Spleen (tissue), 11 donors: ENCODE measurements around the gene RAMP1. TPM values are rescaled to one million over a fixed set of nuclear protein-coding genes. Genes with fewer than 3 reads are reported as not detected.
A peak's percentile ranks its signal among the peaks of the same experiment; 100 is the strongest.

Experiments
- DNase-seq: peaks from one replicate; pipeline ENCODE4 v3.0.0-alpha.2; 2020
- H3K27ac ChIP-seq, 8 donors: fragments of 200-600 bp; sonication (generic) in 7 of 8; 1 replicate in 4 of 8; 2 replicates in 4 of 8; pipeline versions ENCODE4 v1.5.0 to v1.8.0; 2016 to 2021; ENCODE audit warnings: inconsistent platforms in 4 of 8, mild to moderate bottlenecking in 4 of 8, moderate library complexity in 1 of 8
- H3K27me3 ChIP-seq, 7 donors: fragments of 200-600 bp; sonication (generic) in 6 of 7; replicated peaks in 1 of 7; 1 replicate in 4 of 7; 2 replicates in 3 of 7; pipeline versions ENCODE4 v1.5.0 to v1.8.0; 2016 to 2021; ENCODE audit warnings: inconsistent platforms in 3 of 7, mild to moderate bottlenecking in 1 of 7
- H3K36me3 ChIP-seq, 6 donors: fragments of 200-600 bp; sonication (generic) in 5 of 6; 1 replicate in 4 of 6; 2 replicates in 2 of 6; pipeline versions ENCODE4 v1.5.0 to v1.8.0; 2016 to 2021; ENCODE audit warnings: inconsistent platforms in 2 of 6
- H3K4me1 ChIP-seq, 6 donors: fragments of 200-600 bp; sonication (generic) in 5 of 6; 1 replicate in 3 of 6; 2 replicates in 3 of 6; pipeline versions ENCODE4 v1.5.0 to v1.8.0; 2016 to 2021; ENCODE audit warnings: inconsistent platforms in 3 of 6
- H3K4me3 ChIP-seq, 8 donors: fragments of 200-600 bp; sonication (generic) in 7 of 8; 1 replicate in 4 of 8; 2 replicates in 4 of 8; pipeline versions ENCODE4 v1.5.0 to v1.8.0; 2016 to 2021; ENCODE audit warnings: inconsistent platforms in 4 of 8, mild to moderate bottlenecking in 4 of 8, moderate library complexity in 2 of 8
- H3K9me3 ChIP-seq, 8 donors: fragments of 200-600 bp; sonication (generic) in 7 of 8; 1 replicate in 4 of 8; 2 replicates in 4 of 8; pipeline versions ENCODE4 v1.5.0 to v1.8.0; 2016 to 2021; ENCODE audit warnings: inconsistent platforms in 4 of 8
- POLR2A ChIP-seq, 3 donors: fragments of 450-650 bp; IDR thresholded peaks; one replicate each; pipeline ENCODE4 v1.5.1; 2017; ENCODE audit warnings: antibody characterized with exemption in 3 of 3, mild to moderate bottlenecking in 1 of 3
- POLR2AphosphoS5 ChIP-seq, 3 donors: sonication (generic); formaldehyde crosslinking; IDR thresholded peaks; one replicate each; pipeline ENCODE4 v1.5.1; 2017; ENCODE audit warnings: antibody characterized with exemption in 3 of 3
- WGBS, 5 donors: extraction: QIAGEN DNeasy Blood & Tissue Kit in 3 of 5; methylation state at CpG; one replicate each; pipeline versions ENCODE4 v1.1.5 to v1.1.7; 2013 to 2018; 5-methylcytosine and 5-hydroxymethylcytosine counted together
- intact Hi-C: fragments of 100-400 bp; cut with DNase I; formaldehyde crosslinking; loops from one replicate; pipeline ENCODE4 v1.15.0; 2023; ENCODE audit warnings: low total_unique reads
- polyA plus RNA-seq, 3 donors: library from polyadenylated mRNA; stranded (reverse); fragments of 200-250 nt; gene quantifications; one replicate each; pipeline ENCODE4 v1.2.1, GENCODE V29; 2013
- total RNA-seq, 7 donors: library from RNA; depleted of rRNA in 3 of 7; stranded (reverse); fragments of >200 nt in 3 of 7; fragmentation: NEBNext Ultra II Directional in 4 of 7; extraction: Animal tissue kit (Norgen Biotek cat#: 25700) in 4 of 7; gene quantifications; one replicate each; pipeline versions ENCODE4 v1.1.0 to v1.2.1, GENCODE V29; 2016 to 2021
- TF ChIP-seq, protein P1 (sequence below), 11 experiments: fragments of 200-600 bp in 7 of 11; fragments of 450-650 bp in 4 of 11; sonication (generic) in 4 of 11; IDR thresholded peaks in 8 of 11; conservative IDR thresholded peaks in 3 of 11; 1 replicate in 7 of 11; 2 replicates in 4 of 11; pipeline versions ENCODE4 v1.4.0 to v1.8.0; 2016 to 2021; ENCODE audit warnings: antibody characterized with exemption in 11 of 11, inconsistent platforms in 4 of 11, mild to moderate bottlenecking in 1 of 11
- donor health status: healthy with polysubstance abuse.
- donor health status: DM: no; HTN: no; CAD: no; lungs with moderate emphysema.
- donor health status: DM: no; HTN: no; CAD: no.
- donor health status: Bipolar disorder and iron deficiency.
- donor health status: healthy.
- donor health status: DM: no; HTN: no; CAD: no.
- donor health status: DM: yes; HTN: yes; CAD: no.

The RAMP1 gene
- total and polyA plus RNA-seq, 10 donors: 4.5 to 44.5 (median 9.5) TPM

DNA sequence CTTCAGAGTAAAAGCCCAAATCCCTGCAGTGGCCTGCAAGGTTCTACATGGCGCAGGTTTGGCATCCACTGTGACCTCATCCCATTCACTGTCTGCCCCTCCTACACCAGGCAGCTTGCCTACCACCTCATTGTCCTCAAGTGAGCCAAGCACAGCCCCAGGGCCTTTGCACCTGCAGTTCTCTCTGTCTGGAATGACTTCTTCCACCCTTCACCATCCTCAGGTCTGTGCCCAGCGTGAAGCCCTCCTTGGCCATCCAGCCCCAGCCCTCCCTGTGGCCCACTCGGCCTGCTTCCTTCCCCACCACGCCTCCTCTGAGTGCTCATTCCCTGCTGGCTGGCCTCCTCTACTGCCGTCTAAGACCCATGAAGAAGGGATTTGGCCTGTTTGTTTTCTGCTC lies 74.8 kb downstream of the RAMP1 start:
- Histone ChIP-seq H3K27me3 (no peaks in the 10 kb centered on the region), H3K27ac (no peak overlapping the region), H3K4me1 (peaks cover 0 to 4% (median 0%) of the 10 kb centered on the region in 6 donors), H3K36me3 (no peaks in the 10 kb centered on the region), H3K4me3 (no peak overlapping the region), H3K9me3 (peaks cover 0 to 9% (median 0%) of the 10 kb centered on the region in 8 donors)
- intact Hi-C loops: no loop called here
- TF ChIP-seq, protein P1, sequence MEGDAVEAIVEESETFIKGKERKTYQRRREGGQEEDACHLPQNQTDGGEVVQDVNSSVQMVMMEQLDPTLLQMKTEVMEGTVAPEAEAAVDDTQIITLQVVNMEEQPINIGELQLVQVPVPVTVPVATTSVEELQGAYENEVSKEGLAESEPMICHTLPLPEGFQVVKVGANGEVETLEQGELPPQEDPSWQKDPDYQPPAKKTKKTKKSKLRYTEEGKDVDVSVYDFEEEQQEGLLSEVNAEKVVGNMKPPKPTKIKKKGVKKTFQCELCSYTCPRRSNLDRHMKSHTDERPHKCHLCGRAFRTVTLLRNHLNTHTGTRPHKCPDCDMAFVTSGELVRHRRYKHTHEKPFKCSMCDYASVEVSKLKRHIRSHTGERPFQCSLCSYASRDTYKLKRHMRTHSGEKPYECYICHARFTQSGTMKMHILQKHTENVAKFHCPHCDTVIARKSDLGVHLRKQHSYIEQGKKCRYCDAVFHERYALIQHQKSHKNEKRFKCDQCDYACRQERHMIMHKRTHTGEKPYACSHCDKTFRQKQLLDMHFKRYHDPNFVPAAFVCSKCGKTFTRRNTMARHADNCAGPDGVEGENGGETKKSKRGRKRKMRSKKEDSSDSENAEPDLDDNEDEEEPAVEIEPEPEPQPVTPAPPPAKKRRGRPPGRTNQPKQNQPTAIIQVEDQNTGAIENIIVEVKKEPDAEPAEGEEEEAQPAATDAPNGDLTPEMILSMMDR (IDR thresholded peaks at IDR 0.05 in 8 of 11, conservative IDR thresholded peaks at IDR 0.05 in 3 of 11): no peak
- TF ChIP-seq POLR2A (IDR thresholded peaks at IDR 0.05): no peak
- no peak for TF ChIP-seq POLR2AphosphoS5 (IDR thresholded peaks at IDR 0.05)
- 89 to 94% (median 91%) methylated on average over 5 of the region's 5 CpGs for WGBS, 5 donors
- peak; percentile 54 for DNase-seq

DNA sequence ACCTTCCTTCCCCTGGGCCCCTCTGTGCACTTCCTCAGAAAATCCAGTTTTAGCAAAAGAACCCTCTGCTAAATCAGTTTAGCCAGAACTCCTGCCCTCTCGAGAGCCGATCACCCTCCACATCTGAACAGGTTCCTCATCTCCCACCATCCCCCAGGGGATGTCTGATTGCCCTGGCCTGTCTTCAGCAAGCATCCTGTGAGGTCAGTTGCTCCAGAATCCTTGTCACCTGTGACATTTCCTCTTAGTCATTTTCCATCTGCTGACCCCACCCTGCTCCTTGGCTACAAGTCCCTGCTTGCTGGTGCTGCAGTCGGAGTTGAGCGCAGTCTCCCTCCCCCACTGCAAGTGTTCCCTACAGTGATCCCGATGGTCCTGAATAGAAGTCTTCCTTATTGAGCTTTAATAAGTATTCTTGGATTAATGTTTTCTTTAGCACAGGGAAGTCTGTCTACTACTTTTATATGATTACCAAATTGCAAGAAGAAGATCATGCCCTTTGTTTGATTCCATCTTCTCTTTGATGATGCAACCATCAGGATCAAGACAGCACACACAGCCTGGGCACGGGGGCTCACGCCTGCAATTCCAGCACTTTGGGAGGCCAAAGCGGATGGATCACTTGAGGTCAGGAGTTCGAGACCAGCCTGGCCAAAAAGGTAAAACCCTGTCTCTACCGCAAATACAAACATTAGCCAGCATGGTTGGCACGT lies 76.5 kb downstream of the RAMP1 start:
- intact Hi-C loops: no loop called here
- 76 to 81% (median 78%) methylated on average over 11 of the region's 11 CpGs for WGBS, 5 donors
- DNase-seq: peak; percentile 42

GRCh38 chr2:237939251-237939650 lies 79.8 kb downstream of the RAMP1 start:
- TF ChIP-seq POLR2A (IDR thresholded peaks at IDR 0.05) (no peak), POLR2AphosphoS5 (IDR thresholded peaks at IDR 0.05) (no peak)
- TF ChIP-seq, protein P1 (IDR thresholded peaks at IDR 0.05 in 8 of 11, conservative IDR thresholded peaks at IDR 0.05 in 3 of 11): no peak
- H3K36me3 ChIP-seq: no peaks in the 10 kb centered on the region
- intact Hi-C loops: no loop called here
- no peak for DNase-seq
- peaks cover 0 to 9% (median 0%) of the 10 kb centered on the region in 7 donors for H3K27me3 ChIP-seq
- H3K27ac ChIP-seq: no peak overlapping the region
- H3K4me1 ChIP-seq: peaks cover 0 to 24% (median 12%) of the 10 kb centered on the region in 6 donors
- H3K9me3 ChIP-seq: peaks cover 0 to 9% (median 7%) of the 10 kb centered on the region in 8 donors
- no peak overlapping the region for H3K4me3 ChIP-seq

More for the DNA sequence above, 76.5 kb downstream of the RAMP1 start:
- Histone ChIP-seq H3K27me3 (no peaks in the 10 kb centered on the region), H3K9me3 (peaks cover 0 to 2% (median 0%) of the 10 kb centered on the region in 8 donors), H3K4me3 (no peak overlapping the region), H3K4me1 (peaks cover 0 to 4% (median 0%) of the 10 kb centered on the region in 6 donors), H3K27ac (no peak overlapping the region), H3K36me3 (no peaks in the 10 kb centered on the region)
- TF ChIP-seq, protein P1 (IDR thresholded peaks at IDR 0.05 in 8 of 11, conservative IDR thresholded peaks at IDR 0.05 in 3 of 11): no peak
- no peak for TF ChIP-seq POLR2A (IDR thresholded peaks at IDR 0.05)

DNA sequence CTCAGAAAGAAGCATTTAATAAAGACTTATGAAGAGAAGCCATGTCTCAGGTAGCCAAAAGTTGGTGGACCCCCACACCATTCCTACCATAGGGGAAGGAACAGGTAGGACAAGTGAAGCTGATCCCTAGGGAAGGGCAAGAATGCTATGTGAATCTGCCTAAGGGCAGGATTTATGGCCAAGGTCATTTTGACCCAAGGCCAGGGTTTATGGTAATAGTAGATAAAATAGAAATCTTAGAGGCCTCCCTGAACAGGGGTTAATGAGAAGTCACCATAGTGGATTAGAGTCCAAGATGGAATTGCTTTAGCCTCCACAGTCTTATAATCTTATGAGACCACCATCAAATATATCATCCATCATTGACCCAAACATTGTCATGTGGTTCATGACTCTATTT lies 81.4 kb downstream of the RAMP1 start:
- H3K4me1 ChIP-seq: peaks cover 0 to 24% (median 12%) of the 10 kb centered on the region in 6 donors
- H3K27ac ChIP-seq: no peak overlapping the region
- intact Hi-C loops: no loop called here
- no peak overlapping the region for H3K4me3 ChIP-seq
- peaks cover 0 to 10% (median 0%) of the 10 kb centered on the region in 7 donors for H3K27me3 ChIP-seq
- TF ChIP-seq, protein P1 (IDR thresholded peaks at IDR 0.05 in 8 of 11, conservative IDR thresholded peaks at IDR 0.05 in 3 of 11): no peak
- TF ChIP-seq POLR2A (IDR thresholded peaks at IDR 0.05) (no peak), POLR2AphosphoS5 (IDR thresholded peaks at IDR 0.05) (no peak)
- no peak for DNase-seq
- peaks cover 0 to 25% (median 19%) of the 10 kb centered on the region in 8 donors for H3K9me3 ChIP-seq
- no peaks in the 10 kb centered on the region for H3K36me3 ChIP-seq
